Upper lobe of left lung (tissue), 4 donors: ENCODE results near the gene PAK5.

Experiments
- CTCF ChIP-seq, 6 experiments: fragments of 450-650 bp in 4 of 6; fragments of 200-600 bp in 2 of 6; sonication (generic) in 2 of 6; IDR thresholded peaks; one replicate each; pipeline ENCODE4 v1.5.1; 2016 to 2019; ENCODE audit warnings: antibody characterized with exemption in 6 of 6
- EP300 ChIP-seq, 4 donors: sonication (generic); formaldehyde crosslinking; IDR thresholded peaks; one replicate each; pipeline ENCODE4 v1.5.1; 2017; ENCODE audit warnings: antibody characterized with exemption in 4 of 4, control low read depth in 2 of 4
- POLR2A ChIP-seq, 4 donors: fragments of 450-650 bp; IDR thresholded peaks; one replicate each; pipeline ENCODE4 v1.5.1; 2016 to 2017; ENCODE audit warnings: antibody characterized with exemption in 4 of 4, mild to moderate bottlenecking in 2 of 4

DNA sequence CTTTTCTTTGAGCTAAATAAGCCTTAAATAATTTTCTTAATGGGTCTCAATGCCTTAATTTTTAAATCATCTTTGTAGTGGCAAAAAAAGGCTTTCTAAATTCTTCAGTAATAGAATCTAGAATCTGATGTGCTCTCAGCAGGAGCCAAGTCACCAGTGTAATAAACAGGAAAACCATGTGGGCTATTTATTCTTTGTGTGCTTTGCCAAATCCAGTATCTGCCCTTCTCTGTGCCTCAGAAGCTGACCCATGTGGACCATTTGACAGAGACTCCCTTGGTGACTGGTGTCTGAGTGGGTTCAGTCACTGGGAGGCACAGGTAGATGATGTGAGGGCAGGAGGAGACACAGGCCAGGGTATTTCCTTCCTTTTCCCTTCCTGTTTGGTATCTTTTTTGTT, 152.9 kb downstream of the PAK5 start:
- TF ChIP-seq EP300 (IDR thresholded peaks at IDR 0.05), result no peak
- TF ChIP-seq CTCF (IDR thresholded peaks at IDR 0.05), result no peak
- no peak for TF ChIP-seq POLR2A (IDR thresholded peaks at IDR 0.05)
